ENCODE data around the gene RASL12.

The RASL12 gene

GRCh38 chr15:65066635-65067316, 1.0 kb downstream of the RASL12 start:
- TF ChIP-seq, protein P1, sequence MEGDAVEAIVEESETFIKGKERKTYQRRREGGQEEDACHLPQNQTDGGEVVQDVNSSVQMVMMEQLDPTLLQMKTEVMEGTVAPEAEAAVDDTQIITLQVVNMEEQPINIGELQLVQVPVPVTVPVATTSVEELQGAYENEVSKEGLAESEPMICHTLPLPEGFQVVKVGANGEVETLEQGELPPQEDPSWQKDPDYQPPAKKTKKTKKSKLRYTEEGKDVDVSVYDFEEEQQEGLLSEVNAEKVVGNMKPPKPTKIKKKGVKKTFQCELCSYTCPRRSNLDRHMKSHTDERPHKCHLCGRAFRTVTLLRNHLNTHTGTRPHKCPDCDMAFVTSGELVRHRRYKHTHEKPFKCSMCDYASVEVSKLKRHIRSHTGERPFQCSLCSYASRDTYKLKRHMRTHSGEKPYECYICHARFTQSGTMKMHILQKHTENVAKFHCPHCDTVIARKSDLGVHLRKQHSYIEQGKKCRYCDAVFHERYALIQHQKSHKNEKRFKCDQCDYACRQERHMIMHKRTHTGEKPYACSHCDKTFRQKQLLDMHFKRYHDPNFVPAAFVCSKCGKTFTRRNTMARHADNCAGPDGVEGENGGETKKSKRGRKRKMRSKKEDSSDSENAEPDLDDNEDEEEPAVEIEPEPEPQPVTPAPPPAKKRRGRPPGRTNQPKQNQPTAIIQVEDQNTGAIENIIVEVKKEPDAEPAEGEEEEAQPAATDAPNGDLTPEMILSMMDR (IDR thresholded peaks at IDR 0.05; ENCODE audit: insufficient read depth, missing control alignments): no peak
- FAIRE-seq (no peak), DNase-seq (ENCODE audit: insufficient read length, low spot score) (no peak)

- no peak for DNase-seq (ENCODE audit: insufficient read length, low spot score)
- TF ChIP-seq, protein P1 (IDR thresholded peaks at IDR 0.05; ENCODE audit: insufficient read depth, missing control alignments): no peak
- FAIRE-seq: no peak
Observed at GRCh38 chr15:65066001-65066634, 1.7 kb downstream of the RASL12 start.

DNA sequence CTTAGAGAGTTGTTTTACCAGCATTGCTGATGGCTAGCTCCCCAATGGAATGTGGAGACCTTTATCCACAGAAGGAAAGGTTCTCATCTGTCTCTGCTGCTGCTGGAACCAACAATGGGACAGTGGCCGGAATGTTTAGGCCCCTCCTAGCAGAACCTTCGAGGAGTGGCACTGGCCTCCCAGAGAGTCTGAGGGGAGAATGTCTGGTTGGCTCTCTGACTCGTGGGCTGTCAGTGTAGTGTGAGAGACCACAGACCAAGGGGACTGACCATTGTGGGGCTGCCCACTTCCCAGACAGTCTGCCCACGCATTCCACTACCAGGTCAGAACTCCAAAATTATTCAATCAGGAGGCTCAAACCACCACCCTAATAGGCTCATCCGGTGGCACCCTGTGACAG, 5.1 kb downstream of the RASL12 start:
- FAIRE-seq: no peak
- DNase-seq (ENCODE audit: insufficient read length, low spot score): no peak
- TF ChIP-seq, protein P1 (IDR thresholded peaks at IDR 0.05; ENCODE audit: insufficient read depth, missing control alignments): no peak

GRCh38 chr15:65062061-65062460, 5.7 kb downstream of the RASL12 start:
- TF ChIP-seq, protein P1 (IDR thresholded peaks at IDR 0.05; ENCODE audit: insufficient read depth, missing control alignments): no peak
- DNase-seq (ENCODE audit: insufficient read length, low spot score) (no peak), FAIRE-seq (no peak)

DNA sequence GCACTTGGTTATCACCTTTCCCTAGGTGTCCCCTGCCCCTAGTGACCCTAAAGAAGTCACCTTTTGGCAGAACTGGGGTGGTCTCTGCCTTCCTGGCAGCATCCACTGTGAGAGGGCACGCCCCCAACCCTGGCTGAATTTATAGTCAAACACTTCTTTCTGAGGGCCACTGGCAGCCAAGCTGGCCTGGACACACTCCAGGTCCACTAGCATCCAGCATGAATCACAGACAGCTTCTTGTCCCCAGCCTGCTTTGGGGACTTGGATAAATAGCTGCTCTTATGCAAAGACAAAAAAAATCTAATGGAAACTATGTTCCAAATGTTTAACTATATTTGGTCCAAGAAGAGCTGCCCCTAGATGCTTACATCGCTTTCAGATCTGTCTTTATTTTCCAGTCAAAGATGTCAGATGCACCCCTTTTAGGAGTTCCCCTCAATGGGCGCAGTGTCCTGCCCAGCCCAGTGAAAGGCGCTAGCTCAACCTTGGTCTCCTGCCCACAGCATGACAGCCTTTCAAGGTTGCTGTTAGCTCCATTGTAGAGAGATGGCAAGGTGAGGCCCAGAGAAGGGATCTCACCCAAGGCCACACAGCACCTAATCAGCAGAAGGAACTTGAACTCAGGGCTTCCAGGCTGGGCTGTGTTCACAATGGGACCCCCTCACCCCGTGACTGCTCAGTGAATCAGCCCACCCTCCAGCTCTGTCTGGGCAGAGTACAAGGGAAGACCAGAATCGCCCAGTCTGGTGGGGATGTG, 7.0 kb downstream of the RASL12 start:
- DNase-seq (ENCODE audit: insufficient read length, low spot score): no peak

DNA sequence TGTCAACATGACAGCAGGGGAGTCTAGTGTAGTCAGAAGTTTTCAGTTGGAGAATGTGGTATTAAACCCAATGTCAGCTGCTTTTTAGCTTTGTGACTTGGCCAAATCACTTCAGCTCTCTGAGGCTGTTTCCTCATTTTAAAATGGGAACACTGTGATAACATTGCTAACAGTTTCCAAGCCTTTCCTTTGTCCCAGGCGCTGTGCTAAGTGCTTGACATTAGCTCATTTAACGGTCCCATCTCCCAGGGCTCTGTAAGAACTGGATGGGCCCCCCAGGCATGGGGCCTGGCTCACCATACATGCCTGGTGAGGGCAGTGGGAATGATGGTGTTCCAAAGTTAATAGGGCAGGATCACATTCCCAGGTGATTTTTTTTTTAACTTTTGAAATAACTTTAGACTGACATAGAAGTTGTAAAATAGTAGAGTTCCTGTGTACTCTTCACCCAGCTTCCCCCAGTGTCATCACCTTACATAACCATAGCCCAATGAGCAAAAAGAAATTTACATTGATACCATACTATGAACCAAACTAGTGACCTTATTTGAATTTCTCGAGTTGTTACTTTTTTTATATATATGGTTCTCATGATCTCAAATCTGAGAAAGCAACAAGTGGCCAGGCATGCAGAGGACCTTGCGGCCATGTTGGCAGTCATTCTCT, 7.7 kb downstream of the RASL12 start:
- FAIRE-seq (no peak), DNase-seq (ENCODE audit: insufficient read length, low spot score) (no peak)
- TF ChIP-seq, protein P1 (IDR thresholded peaks at IDR 0.05; ENCODE audit: insufficient read depth, missing control alignments): no peak

More for the DNA sequence above, 7.0 kb downstream of the RASL12 start:
- FAIRE-seq: no peak
- TF ChIP-seq, protein P1 (IDR thresholded peaks at IDR 0.05; ENCODE audit: insufficient read depth, missing control alignments): no peak

Measured in D721Med (cell line).